ENCODE data around the gene OGDHL.

GRCh38 chr10:49700211-49700610, 61.9 kb downstream of the OGDHL start:
- TF ChIP-seq POLR2AphosphoS5 (IDR thresholded peaks at IDR 0.05) (no peak), POLR2A (IDR thresholded peaks at IDR 0.05) (no peak)

Measured in stomach (tissue), 4 donors.